Fibroblast of lung (primary cell): ENCODE results near the gene COL4A2. TPM values are rescaled to one million over a fixed set of nuclear protein-coding genes. Genes with fewer than 3 reads are reported as not detected.

Source experiments
- DNase-seq, 2 donors: peaks; one replicate each; pipeline versions ENCODE4 v3.0.0 to v3.0.0-alpha.2; 2010; ENCODE audit warnings: low read depth in 2 of 2
- H2AFZ ChIP-seq: 2 replicates; pipeline ENCODE4 v1.5.1; 2012; ENCODE audit warnings: low read length, control low read depth, inconsistent platforms
- H3K27ac ChIP-seq: 2 replicates; pipeline ENCODE4 v1.5.1; 2011; ENCODE audit warnings: low read length, control low read depth; ENCODE audit not compliant: insufficient read depth
- H3K27me3 ChIP-seq: 2 replicates; pipeline ENCODE4 v1.5.1; 2011; ENCODE audit warnings: mild to moderate bottlenecking, low read length; ENCODE audit not compliant: control insufficient read depth, insufficient read depth
- H3K36me3 ChIP-seq: 2 replicates; pipeline ENCODE4 v1.5.1; 2011; ENCODE audit warnings: low read length; ENCODE audit not compliant: control insufficient read depth, insufficient read depth
- H3K4me1 ChIP-seq: 2 replicates; pipeline ENCODE4 v1.5.1; 2011; ENCODE audit warnings: low read length; ENCODE audit not compliant: control insufficient read depth, insufficient read depth; ENCODE audit errors: extremely low read depth
- H3K4me2 ChIP-seq: 2 replicates; pipeline ENCODE4 v1.5.1; 2011; ENCODE audit warnings: low read length, control low read depth; ENCODE audit not compliant: insufficient read depth; ENCODE audit errors: extremely low read depth
- H3K4me3 ChIP-seq, 4 experiments: fragments of 200-600 bp in 1 of 4; sonication (generic) in 1 of 4; replicated peaks in 1 of 4; 2 replicates each; pipeline ENCODE4 v1.5.1; 2011 to 2016; ENCODE audit warnings: low read length in 4 of 4, low read depth in 3 of 4, mild to moderate bottlenecking in 3 of 4, control low read depth in 2 of 4, inconsistent platforms in 1 of 4, mixed read lengths in 1 of 4; ENCODE audit not compliant: insufficient read depth in 1 of 4; ENCODE audit errors: control extremely low read depth in 1 of 4
- H3K79me2 ChIP-seq: 2 replicates; pipeline ENCODE4 v1.5.1; 2012; ENCODE audit warnings: mild to moderate bottlenecking, low read length, inconsistent platforms; ENCODE audit not compliant: control insufficient read depth, insufficient read depth
- H3K9ac ChIP-seq: 2 replicates; pipeline ENCODE4 v1.5.1; 2011; ENCODE audit warnings: mild to moderate bottlenecking, low read length, control low read depth; ENCODE audit not compliant: insufficient read depth
- H3K9me3 ChIP-seq: 2 replicates; pipeline ENCODE4 v1.5.1; 2012; ENCODE audit warnings: low read depth, low read length; ENCODE audit not compliant: control insufficient read depth, insufficient read depth
- H4K20me1 ChIP-seq: 2 replicates; pipeline ENCODE4 v1.5.1; 2011; ENCODE audit warnings: low read length; ENCODE audit not compliant: control insufficient read depth, insufficient read depth; ENCODE audit errors: extremely low read depth
- CTCF ChIP-seq, 2 donors: IDR thresholded peaks in 1 of 2; conservative IDR thresholded peaks in 1 of 2; 1 replicate in 1 of 2; 2 replicates in 1 of 2; pipeline ENCODE4 v1.5.1; 2011 to 2012; ENCODE audit warnings: low read length in 2 of 2, control low read depth in 1 of 2, inconsistent platforms in 1 of 2, low read depth in 1 of 2, mild to moderate bottlenecking in 1 of 2
- EZH2 ChIP-seq: IDR thresholded peaks from 2 replicates; pipeline ENCODE4 v1.5.1; 2012; ENCODE audit warnings: low read length, control low read depth, mild to moderate bottlenecking; ENCODE audit errors: missing control alignments
- polyA plus RNA-seq, 2 donors: library from polyadenylated mRNA; depleted of rRNA in 1 of 2; stranded (reverse) in 1 of 2; unstranded in 1 of 2; fragments of >200 nt; gene quantifications; 2 replicates each; pipeline ENCODE4 v1.2.1, GENCODE V29; 2011 to 2012; ENCODE audit warnings: missing spikeins in 1 of 2
- total RNA-seq: library from RNA; depleted of rRNA; stranded (reverse); fragments of >200 nt; gene quantifications from 2 replicates; pipeline ENCODE4 v1.2.1, GENCODE V29; 2014

Gene COL4A2
- total and polyA plus RNA-seq, 2 donors (not counting 1 experiment from before 2014, with no cell fraction given): 93.1 to 463 TPM

- no peaks in the 10 kb centered on the region for H4K20me1 ChIP-seq
- no peaks in the 10 kb centered on the region for H3K9me3 ChIP-seq
- no peak overlapping the region for H3K27ac ChIP-seq
- no peak for DNase-seq
- no peak overlapping the region for H3K4me2 ChIP-seq
- no peak overlapping the region for H3K9ac ChIP-seq
- no peaks in the 10 kb centered on the region for H3K36me3 ChIP-seq
- H2AFZ ChIP-seq: no peak overlapping the region
- TF ChIP-seq EZH2 (no peak), CTCF (conservative IDR thresholded peaks at IDR 0.05 in 1 of 2, IDR thresholded peaks at IDR 0.05 in 1 of 2; ENCODE audit: low read depth in 1 of 2, low read length in 2 of 2) (no peak)
- H3K4me1 ChIP-seq: peaks cover 33% of the 10 kb centered on the region
- H3K4me3 ChIP-seq: no peak overlapping the region
- peaks cover 50% of the 10 kb centered on the region for H3K79me2 ChIP-seq
- H3K27me3 ChIP-seq: no peaks in the 10 kb centered on the region
Measured at GRCh38 chr13:110333837-110334236, 26.8 kb downstream of the COL4A2 start.

GRCh38 chr13:110334256-110334655 lies 27.2 kb downstream of the COL4A2 start:
- Histone ChIP-seq H3K27me3 (no peaks in the 10 kb centered on the region), H2AFZ (no peak overlapping the region), H3K79me2 (peaks cover 51% of the 10 kb centered on the region), H4K20me1 (no peaks in the 10 kb centered on the region), H3K4me2 (no peak overlapping the region), H3K27ac (no peak overlapping the region), H3K4me1 (peaks cover 34% of the 10 kb centered on the region), H3K36me3 (no peaks in the 10 kb centered on the region), H3K9me3 (no peaks in the 10 kb centered on the region), H3K9ac (no peak overlapping the region), H3K4me3 (no peak overlapping the region)
- no peak for TF ChIP-seq CTCF (conservative IDR thresholded peaks at IDR 0.05 in 1 of 2, IDR thresholded peaks at IDR 0.05 in 1 of 2; ENCODE audit: low read depth in 1 of 2, low read length in 2 of 2)
- TF ChIP-seq EZH2: no peak
- peak in 1 of 2 donors; percentile 96 for DNase-seq

GRCh38 chr13:110334841-110335490 lies 27.9 kb downstream of the COL4A2 start:
- peak in 1 of 2 donors; percentile 79 for DNase-seq
- Histone ChIP-seq H3K4me2 (no peak overlapping the region), H3K27ac (no peak overlapping the region), H4K20me1 (no peaks in the 10 kb centered on the region), H3K9me3 (no peaks in the 10 kb centered on the region), H2AFZ (no peak overlapping the region), H3K4me3 (no peak overlapping the region), H3K79me2 (peaks cover 53% of the 10 kb centered on the region), H3K9ac (no peak overlapping the region), H3K4me1 (peaks cover 36% of the 10 kb centered on the region), H3K36me3 (no peaks in the 10 kb centered on the region), H3K27me3 (no peaks in the 10 kb centered on the region)
- TF ChIP-seq CTCF (conservative IDR thresholded peaks at IDR 0.05 in 1 of 2, IDR thresholded peaks at IDR 0.05 in 1 of 2; ENCODE audit: low read depth in 1 of 2, low read length in 2 of 2): no peak
